ENCODE data around the gene CYP46A1.

The CYP46A1 gene

GRCh38 chr14:99730876-99731546 is 46.9 kb downstream of the CYP46A1 start:
- no peak for DNase-seq (ENCODE audit: low read depth)
- no peak for TF ChIP-seq CTCF (IDR thresholded peaks at IDR 0.05; ENCODE audit: insufficient read depth, low read depth, low read length, missing control alignments)
- H3K4me3 ChIP-seq (ENCODE audit: low read depth, low read length), result no peak overlapping the region

GRCh38 chr14:99731547-99732435 is 47.7 kb downstream of the CYP46A1 start:
- TF ChIP-seq CTCF (IDR thresholded peaks at IDR 0.05; ENCODE audit: insufficient read depth, low read depth, low read length, missing control alignments), result no peak
- no peak for DNase-seq (ENCODE audit: low read depth)
- no peak overlapping the region for H3K4me3 ChIP-seq (ENCODE audit: low read depth, low read length)

- no peak for DNase-seq (ENCODE audit: low read depth)
- TF ChIP-seq CTCF (IDR thresholded peaks at IDR 0.05; ENCODE audit: insufficient read depth, low read depth, low read length, missing control alignments), result no peak
- H3K4me3 ChIP-seq (ENCODE audit: low read depth, low read length), result no peak overlapping the region
These were observed 48.5 kb downstream of the CYP46A1 start for GRCh38 chr14:99732436-99733210.

DNA sequence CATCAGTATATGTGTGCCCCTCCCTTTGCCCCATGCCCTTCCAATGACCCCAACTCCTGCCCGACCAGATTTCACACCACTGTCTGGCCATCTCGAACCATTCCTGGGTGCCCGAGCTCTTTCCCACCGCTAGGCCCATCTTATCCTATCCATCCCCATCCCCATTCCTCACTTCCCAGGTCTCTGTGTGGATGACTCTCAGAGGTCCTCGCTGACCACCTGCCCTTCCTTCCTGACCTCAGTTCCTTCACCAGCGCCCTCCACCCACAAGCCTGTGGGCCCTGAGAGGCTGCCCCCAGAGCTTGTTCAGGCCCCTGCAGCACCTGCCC is 49.1 kb downstream of the CYP46A1 start:
- no peak for DNase-seq (ENCODE audit: low read depth)
- no peak for TF ChIP-seq CTCF (IDR thresholded peaks at IDR 0.05; ENCODE audit: insufficient read depth, low read depth, low read length, missing control alignments)
- H3K4me3 ChIP-seq (ENCODE audit: low read depth, low read length), result no peak overlapping the region

DNA sequence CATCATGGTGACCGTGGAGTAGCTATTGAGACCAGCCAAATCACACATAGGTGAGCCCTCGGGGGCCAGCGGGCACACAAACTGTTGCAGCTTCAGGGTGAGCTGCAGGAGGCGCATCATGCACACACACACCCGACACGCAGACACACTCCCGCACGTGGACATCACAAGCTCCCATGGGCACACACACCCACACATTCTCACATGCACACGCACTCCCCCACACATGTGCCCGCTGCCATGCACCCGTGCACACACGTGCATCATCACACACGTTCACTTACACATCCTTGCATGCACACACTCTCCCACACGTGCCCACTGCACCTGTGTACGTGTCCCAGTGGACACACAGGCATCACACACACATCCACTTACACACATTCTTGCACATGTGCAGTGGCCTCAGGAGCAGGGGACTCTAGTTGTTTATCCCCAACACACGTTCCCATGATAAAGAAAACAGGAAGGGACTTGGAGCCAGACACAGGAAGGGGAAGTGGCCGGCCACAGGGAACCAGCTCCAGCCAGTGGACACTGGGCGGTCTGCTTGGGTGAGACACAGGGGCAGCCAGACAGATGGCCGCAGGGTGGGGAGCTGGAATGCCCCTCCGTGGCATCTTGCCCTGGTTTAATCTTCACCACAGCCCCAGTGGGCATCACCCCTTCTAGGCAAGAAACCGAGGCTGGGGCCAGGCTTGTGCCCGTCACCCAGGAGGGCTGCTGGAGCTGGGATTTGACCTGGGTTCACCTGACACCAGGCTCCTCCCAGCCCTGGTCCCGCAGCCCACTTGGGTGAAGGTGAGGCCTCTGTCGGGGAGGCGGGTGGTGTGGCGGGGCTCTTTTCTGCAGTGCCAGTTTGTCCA is 49.7 kb downstream of the CYP46A1 start:
- TF ChIP-seq CTCF (IDR thresholded peaks at IDR 0.05; ENCODE audit: insufficient read depth, low read depth, low read length, missing control alignments), result no peak
- H3K4me3 ChIP-seq (ENCODE audit: low read depth, low read length), result no peak overlapping the region
- no peak for DNase-seq (ENCODE audit: low read depth)

DNA sequence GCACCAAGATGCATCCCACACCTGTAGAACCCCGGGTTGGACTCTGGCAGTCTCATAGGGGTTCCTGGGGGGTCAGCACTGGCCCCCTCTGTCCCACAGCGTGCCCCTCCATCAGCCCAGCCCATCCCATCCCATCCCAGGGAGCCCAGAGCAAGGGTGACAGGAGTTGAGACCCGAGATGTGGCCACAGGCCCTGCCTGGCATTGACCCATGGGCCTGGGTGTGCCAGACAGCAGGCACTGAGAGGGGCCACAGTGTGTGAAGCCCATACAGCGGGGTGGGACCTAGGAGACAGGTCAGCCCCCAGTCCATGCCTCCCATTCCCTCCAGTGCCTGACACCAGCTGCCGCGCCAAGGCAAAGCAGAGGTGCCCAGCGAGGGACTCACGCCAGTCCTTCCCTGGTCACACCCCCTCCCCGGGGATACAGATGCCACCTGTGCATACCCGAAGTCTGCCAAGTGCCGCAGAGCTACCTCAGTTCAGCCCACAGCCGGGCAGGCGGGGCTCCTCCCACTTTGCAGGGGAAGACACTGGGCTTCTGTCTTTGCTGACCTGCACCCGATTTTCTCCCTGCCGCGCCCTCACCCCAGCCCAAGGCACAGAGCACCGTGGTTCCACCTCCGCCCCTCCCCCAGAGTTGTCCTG is 50.4 kb downstream of the CYP46A1 start:
- no peak overlapping the region for H3K4me3 ChIP-seq (ENCODE audit: low read depth, low read length)
- no peak for TF ChIP-seq CTCF (IDR thresholded peaks at IDR 0.05; ENCODE audit: insufficient read depth, low read depth, low read length, missing control alignments)
- DNase-seq (ENCODE audit: low read depth), result no peak
